Stimulated activated CD8-positive, alpha-beta memory T cell treated with anti-CD3 and anti-CD28 coated beads, Interleukin-15, amount 100 ng/mL, for 4 hours (primary cell): ENCODE results near the gene GNAT1.

Experiments used
- DNase-seq, 2 donors: peaks; one replicate each; pipeline ENCODE4 v3.0.0-alpha.2; 2020; ENCODE audit warnings: low read depth in 2 of 2

Gene GNAT1

GRCh38 chr3:50163572-50164455, 27.6 kb upstream of the GNAT1 start:
- no peak for DNase-seq

GRCh38 chr3:50164481-50164880, 26.9 kb upstream of the GNAT1 start:
- DNase-seq, result no peak

- no peak for DNase-seq
Measured at GRCh38 chr3:50164984-50165909, 26.2 kb upstream of the GNAT1 start.

GRCh38 chr3:50165910-50166538, 25.4 kb upstream of the GNAT1 start:
- no peak for DNase-seq

GRCh38 chr3:50166620-50167019, 24.8 kb upstream of the GNAT1 start:
- no peak for DNase-seq

GRCh38 chr3:50167069-50167840, 24.2 kb upstream of the GNAT1 start:
- no peak for DNase-seq

GRCh38 chr3:50167841-50168209, 23.6 kb upstream of the GNAT1 start:
- no peak for DNase-seq

GRCh38 chr3:50168388-50168787, 23.0 kb upstream of the GNAT1 start:
- DNase-seq, result no peak

- no peak for DNase-seq
Measured at GRCh38 chr3:50168791-50169190, 22.6 kb upstream of the GNAT1 start.

GRCh38 chr3:50169232-50169832, 22.1 kb upstream of the GNAT1 start:
- no peak for DNase-seq

GRCh38 chr3:50169858-50170257, 21.6 kb upstream of the GNAT1 start:
- no peak for DNase-seq

GRCh38 chr3:50170689-50171088, 20.7 kb upstream of the GNAT1 start:
- DNase-seq, result no peak

GRCh38 chr3:50171540-50172301, 19.7 kb upstream of the GNAT1 start:
- no peak for DNase-seq

- DNase-seq, result no peak
Measured at GRCh38 chr3:50172626-50173220, 18.7 kb upstream of the GNAT1 start.

GRCh38 chr3:50173685-50174516, 17.5 kb upstream of the GNAT1 start:
- DNase-seq, result no peak

GRCh38 chr3:50174517-50174895, 16.9 kb upstream of the GNAT1 start:
- DNase-seq, result no peak

- no peak for DNase-seq
Measured at GRCh38 chr3:50174947-50175524, 16.4 kb upstream of the GNAT1 start.

- no peak for DNase-seq
Measured at GRCh38 chr3:50177346-50177745, 14.1 kb upstream of the GNAT1 start.

- DNase-seq, result no peak
Measured at GRCh38 chr3:50179710-50180109, 11.7 kb upstream of the GNAT1 start.
